Spleen (tissue), 11 donors: ENCODE data around the gene FGD4. TPM values are rescaled to one million over a fixed set of nuclear protein-coding genes. Genes with fewer than 3 reads are reported as not detected.

ENCODE experiments used
- DNase-seq: peaks from one replicate; pipeline ENCODE4 v3.0.0-alpha.2; 2020
- H3K27ac ChIP-seq, 8 donors: fragments of 200-600 bp; sonication (generic) in 7 of 8; 1 replicate in 4 of 8; 2 replicates in 4 of 8; pipeline versions ENCODE4 v1.5.0 to v1.8.0; 2016 to 2021; ENCODE audit warnings: inconsistent platforms in 4 of 8, mild to moderate bottlenecking in 4 of 8, moderate library complexity in 1 of 8
- H3K27me3 ChIP-seq, 7 donors: fragments of 200-600 bp; sonication (generic) in 6 of 7; replicated peaks in 1 of 7; 1 replicate in 4 of 7; 2 replicates in 3 of 7; pipeline versions ENCODE4 v1.5.0 to v1.8.0; 2016 to 2021; ENCODE audit warnings: inconsistent platforms in 3 of 7, mild to moderate bottlenecking in 1 of 7
- H3K36me3 ChIP-seq, 6 donors: fragments of 200-600 bp; sonication (generic) in 5 of 6; 1 replicate in 4 of 6; 2 replicates in 2 of 6; pipeline versions ENCODE4 v1.5.0 to v1.8.0; 2016 to 2021; ENCODE audit warnings: inconsistent platforms in 2 of 6
- H3K4me1 ChIP-seq, 6 donors: fragments of 200-600 bp; sonication (generic) in 5 of 6; 1 replicate in 3 of 6; 2 replicates in 3 of 6; pipeline versions ENCODE4 v1.5.0 to v1.8.0; 2016 to 2021; ENCODE audit warnings: inconsistent platforms in 3 of 6
- H3K4me3 ChIP-seq, 8 donors: fragments of 200-600 bp; sonication (generic) in 7 of 8; 1 replicate in 4 of 8; 2 replicates in 4 of 8; pipeline versions ENCODE4 v1.5.0 to v1.8.0; 2016 to 2021; ENCODE audit warnings: inconsistent platforms in 4 of 8, mild to moderate bottlenecking in 4 of 8, moderate library complexity in 2 of 8
- H3K9me3 ChIP-seq, 8 donors: fragments of 200-600 bp; sonication (generic) in 7 of 8; 1 replicate in 4 of 8; 2 replicates in 4 of 8; pipeline versions ENCODE4 v1.5.0 to v1.8.0; 2016 to 2021; ENCODE audit warnings: inconsistent platforms in 4 of 8
- CTCF ChIP-seq, 11 experiments: fragments of 200-600 bp in 7 of 11; fragments of 450-650 bp in 4 of 11; sonication (generic) in 4 of 11; IDR thresholded peaks in 8 of 11; conservative IDR thresholded peaks in 3 of 11; 1 replicate in 7 of 11; 2 replicates in 4 of 11; pipeline versions ENCODE4 v1.4.0 to v1.8.0; 2016 to 2021; ENCODE audit warnings: antibody characterized with exemption in 11 of 11, inconsistent platforms in 4 of 11, mild to moderate bottlenecking in 1 of 11
- POLR2A ChIP-seq, 3 donors: fragments of 450-650 bp; IDR thresholded peaks; one replicate each; pipeline ENCODE4 v1.5.1; 2017; ENCODE audit warnings: antibody characterized with exemption in 3 of 3, mild to moderate bottlenecking in 1 of 3
- POLR2AphosphoS5 ChIP-seq, 3 donors: sonication (generic); formaldehyde crosslinking; IDR thresholded peaks; one replicate each; pipeline ENCODE4 v1.5.1; 2017; ENCODE audit warnings: antibody characterized with exemption in 3 of 3
- WGBS, 5 donors: extraction: QIAGEN DNeasy Blood & Tissue Kit in 3 of 5; methylation state at CpG; one replicate each; pipeline versions ENCODE4 v1.1.5 to v1.1.7; 2013 to 2018; 5-methylcytosine and 5-hydroxymethylcytosine counted together
- intact Hi-C: fragments of 100-400 bp; cut with DNase I; formaldehyde crosslinking; loops from one replicate; pipeline ENCODE4 v1.15.0; 2023; ENCODE audit warnings: low total_unique reads
- polyA plus RNA-seq, 3 donors: library from polyadenylated mRNA; stranded (reverse); fragments of 200-250 nt; gene quantifications; one replicate each; pipeline ENCODE4 v1.2.1, GENCODE V29; 2013
- total RNA-seq, 7 donors: library from RNA; depleted of rRNA in 3 of 7; stranded (reverse); fragments of >200 nt in 3 of 7; fragmentation: NEBNext Ultra II Directional in 4 of 7; extraction: Animal tissue kit (Norgen Biotek cat#: 25700) in 4 of 7; gene quantifications; one replicate each; pipeline versions ENCODE4 v1.1.0 to v1.2.1, GENCODE V29; 2016 to 2021
- donor health status: healthy with polysubstance abuse.
- donor health status: DM: no; HTN: no; CAD: no; lungs with moderate emphysema.
- donor health status: DM: no; HTN: no; CAD: no.
- donor health status: Bipolar disorder and iron deficiency.
- donor health status: healthy.
- donor health status: DM: no; HTN: no; CAD: no.
- donor health status: DM: yes; HTN: yes; CAD: no.

FGD4 gene
- total and polyA plus RNA-seq, 10 donors, result 1.0 to 44.4 (median 25.7) TPM

DNA sequence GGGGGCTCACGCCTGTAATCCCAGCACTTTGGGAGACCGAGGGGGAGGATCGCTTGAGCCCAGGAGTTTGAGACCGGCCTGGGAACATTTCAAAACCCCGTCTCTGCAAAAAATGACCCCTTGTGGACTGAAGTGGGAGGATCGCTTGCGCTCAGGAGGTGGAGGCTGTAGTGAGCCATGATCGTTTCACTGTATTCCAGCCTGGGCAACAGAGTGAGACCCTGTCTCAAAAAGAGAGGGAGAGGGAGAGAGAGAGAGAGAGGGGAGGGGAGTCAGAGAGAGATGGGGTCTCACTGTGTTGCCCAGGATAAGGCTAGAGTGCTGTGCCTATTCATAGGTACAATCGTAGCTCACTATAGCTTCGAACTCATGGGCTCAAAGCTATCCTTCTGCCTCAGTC, 2.8 kb downstream of the FGD4 start:
- no peaks in the 10 kb centered on the region for H3K36me3 ChIP-seq
- no peak for TF ChIP-seq CTCF (IDR thresholded peaks at IDR 0.05 in 8 of 11, conservative IDR thresholded peaks at IDR 0.05 in 3 of 11)
- no peaks in the 10 kb centered on the region for H3K9me3 ChIP-seq
- H3K4me1 ChIP-seq, result peaks cover 0 to 32% (median 18%) of the 10 kb centered on the region in 6 donors
- no peak overlapping the region for H3K4me3 ChIP-seq
- no peak overlapping the region for H3K27ac ChIP-seq
- DNase-seq, result no peak
- WGBS, 5 donors, result 88 to 97% (median 94%) methylated on average over 10 of the region's 10 CpGs
- intact Hi-C loops, result no loop called here
- peaks cover 0 to 46% (median 11%) of the 10 kb centered on the region in 7 donors for H3K27me3 ChIP-seq

- WGBS, 5 donors, result 13 to 24% (median 19%) methylated on average over 1 of the region's 1 CpG
Observed at GRCh38 chr12:32402946-32403345, 3.6 kb downstream of the FGD4 start.

GRCh38 chr12:32407795-32408194, 8.4 kb downstream of the FGD4 start:
- H3K27ac ChIP-seq, result no peak overlapping the region
- peaks cover 0 to 6% (median 0%) of the 10 kb centered on the region in 6 donors for H3K4me1 ChIP-seq
- no peak for DNase-seq
- WGBS, 5 donors, result 91 to 98% (median 96%) methylated on average over 3 of the region's 3 CpGs
- TF ChIP-seq CTCF (IDR thresholded peaks at IDR 0.05 in 8 of 11, conservative IDR thresholded peaks at IDR 0.05 in 3 of 11) (no peak), POLR2AphosphoS5 (IDR thresholded peaks at IDR 0.05) (no peak), POLR2A (IDR thresholded peaks at IDR 0.05) (no peak)
- no peak overlapping the region for H3K4me3 ChIP-seq
- H3K27me3 ChIP-seq, result peaks cover 0 to 5% (median 0%) of the 10 kb centered on the region in 7 donors
- no peaks in the 10 kb centered on the region for H3K36me3 ChIP-seq
- no peaks in the 10 kb centered on the region for H3K9me3 ChIP-seq
- intact Hi-C loops, result no loop called here

More at GRCh38 chr12:32402946-32403345, 3.6 kb downstream of the FGD4 start:
- H3K36me3 ChIP-seq, result no peaks in the 10 kb centered on the region
- no peak for DNase-seq
- H3K4me3 ChIP-seq, result no peak overlapping the region
- peaks cover 0 to 44% (median 11%) of the 10 kb centered on the region in 7 donors for H3K27me3 ChIP-seq
- intact Hi-C loops, result no loop called here
- TF ChIP-seq CTCF (IDR thresholded peaks at IDR 0.05 in 8 of 11, conservative IDR thresholded peaks at IDR 0.05 in 3 of 11), result no peak
- TF ChIP-seq POLR2A (IDR thresholded peaks at IDR 0.05), result no peak
- no peak for TF ChIP-seq POLR2AphosphoS5 (IDR thresholded peaks at IDR 0.05)
- peaks cover 0 to 32% (median 18%) of the 10 kb centered on the region in 6 donors for H3K4me1 ChIP-seq
- peak overlapping the region in 1 of 8 donors; percentile 11 for H3K27ac ChIP-seq
- H3K9me3 ChIP-seq, result no peaks in the 10 kb centered on the region

DNA sequence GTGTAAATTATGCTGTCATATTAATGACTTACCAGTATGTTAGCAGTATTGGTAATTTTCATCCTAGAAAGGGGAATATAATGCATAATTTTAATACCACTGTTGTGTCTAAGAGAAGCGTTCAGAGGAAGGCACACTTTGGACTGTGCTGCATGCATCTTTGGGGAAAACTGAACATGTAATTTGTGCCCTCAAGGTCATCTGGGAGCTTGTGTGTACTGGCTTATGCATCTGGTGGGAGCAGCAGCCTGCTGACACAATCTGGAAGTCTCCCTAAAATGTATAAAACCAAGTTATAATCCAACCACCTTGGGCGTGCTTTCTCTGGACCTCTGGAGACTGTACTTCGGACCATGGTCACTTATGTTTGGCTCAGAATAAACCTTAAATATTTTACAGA, 14.1 kb downstream of the FGD4 start:
- Histone ChIP-seq H3K9me3 (no peaks in the 10 kb centered on the region), H3K27me3 (no peaks in the 10 kb centered on the region), H3K4me3 (no peak overlapping the region), H3K4me1 (no peaks in the 10 kb centered on the region), H3K36me3 (no peaks in the 10 kb centered on the region), H3K27ac (no peak overlapping the region)
- intact Hi-C loops, result no loop called here
- TF ChIP-seq POLR2AphosphoS5 (IDR thresholded peaks at IDR 0.05) (no peak), CTCF (IDR thresholded peaks at IDR 0.05 in 8 of 11, conservative IDR thresholded peaks at IDR 0.05 in 3 of 11) (no peak), POLR2A (IDR thresholded peaks at IDR 0.05) (no peak)
- 81 to 93% (median 89%) methylated on average over 3 of the region's 3 CpGs for WGBS, 5 donors
- DNase-seq, result no peak
